ENCODE results near the gene SNHG17.

GRCh38 chr20:38433304-38433972 lies 1.7 kb downstream of the SNHG17 start:
- no peak for TF ChIP-seq TSC22D4 (tag; IDR thresholded peaks at IDR 0.05)
- TF ChIP-seq CTCF (IDR thresholded peaks at IDR 0.05 in 2 of 3, conservative IDR thresholded peaks at IDR 0.05 in 1 of 3; ENCODE audit: insufficient read depth in 2 of 3, low read depth in 1 of 3, low read length in 3 of 3), result no peak
- TF ChIP-seq LCOR (CRISPR knock-in tag; IDR thresholded peaks at IDR 0.05), result no peak
- TF ChIP-seq EHMT2 (IDR thresholded peaks at IDR 0.05), result no peak
- TF ChIP-seq KLF10 (CRISPR knock-in tag; IDR thresholded peaks at IDR 0.05), result no peak
- no peak for TF ChIP-seq ADNP (tag; IDR thresholded peaks at IDR 0.05)
- TF ChIP-seq YY1 (IDR thresholded peaks at IDR 0.05; ENCODE audit: borderline replicate concordance in 1 of 3, control insufficient read depth in 1 of 3, extremely low read depth in 1 of 3, insufficient read depth in 3 of 3, insufficient read length in 1 of 3, insufficient replicate concordance in 2 of 3, low read depth in 1 of 3, low read length in 2 of 3), result no peak
- TF ChIP-seq PHTF2 (CRISPR knock-in tag; IDR thresholded peaks at IDR 0.05), result no peak
- TF ChIP-seq PRMT5 (CRISPR knock-in tag; IDR thresholded peaks at IDR 0.05), result no peak
- TF ChIP-seq TCF7 (IDR thresholded peaks at IDR 0.05; ENCODE audit: borderline replicate concordance), result no peak
- no peak for TF ChIP-seq TAF1 (IDR thresholded peaks at IDR 0.05; ENCODE audit: control insufficient read depth, extremely low read depth, insufficient read depth, low read length, severe bottlenecking)
- TF ChIP-seq IRF1 (CRISPR knock-in tag; IDR thresholded peaks at IDR 0.05; ENCODE audit: borderline replicate concordance), result no peak
- TF ChIP-seq TRIM28 (IDR thresholded peaks at IDR 0.05), result no peak

All from K562 (cell line).